Daoy (cell line): Measurements from ENCODE around the gene SLC5A3. TPM values are rescaled to one million over a fixed set of nuclear protein-coding genes. Genes with fewer than 3 reads are reported as not detected.

Source experiments
- DNase-seq: peaks from one replicate; pipeline ENCODE4 v3.0.0-alpha.2; 2015; ENCODE audit warnings: low read depth
- total RNA-seq: library from RNA; depleted of rRNA; stranded (reverse); fragments of >200 nt; shearing (Covaris generic); gene quantifications from 2 replicates; pipeline ENCODE4 v1.2.3, GENCODE V29; 2014; rRNA removed

The SLC5A3 gene
- total RNA-seq, result 9.8 and 11.3 TPM in 2 replicates

DNA sequence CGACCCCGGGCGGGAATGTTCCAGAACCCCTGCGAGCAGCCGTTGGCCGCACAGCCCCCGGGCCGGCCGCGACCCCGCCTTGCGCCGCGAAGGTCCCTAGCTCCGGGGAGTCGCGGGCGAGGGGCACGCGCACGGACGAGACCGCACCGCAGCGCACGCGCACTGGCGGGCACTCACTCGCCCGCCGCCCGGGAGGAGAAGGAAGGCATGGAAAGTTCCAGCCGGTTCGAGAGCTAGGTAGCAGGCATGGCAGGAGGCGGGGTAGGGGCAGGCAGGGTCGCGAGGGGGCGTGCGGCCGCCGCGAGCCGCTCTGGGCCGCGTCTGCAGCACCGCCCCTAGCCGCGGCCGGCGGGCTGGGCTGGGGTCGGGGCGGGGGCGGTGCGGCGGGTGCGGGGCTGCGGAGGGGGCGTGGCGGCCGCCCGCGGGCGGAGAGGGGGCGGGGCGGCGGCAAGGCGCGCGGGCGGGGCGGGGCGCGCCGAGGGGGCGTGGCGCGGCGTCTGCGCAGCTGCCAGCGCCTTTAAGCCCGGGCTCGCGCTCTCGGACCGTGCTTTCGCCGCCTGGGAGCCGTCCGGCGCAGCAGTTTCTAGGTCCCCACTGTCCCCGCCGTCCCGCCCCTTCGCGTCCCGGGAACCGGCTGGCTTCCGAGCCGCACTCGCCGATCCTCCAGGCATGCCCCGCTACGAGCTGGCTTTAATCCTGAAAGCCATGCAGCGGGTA, at the start of gene SLC5A3, which contains the start of gene MRPS6:
Gene SLC5A3 (plus strand): TSS at position 547 of the 717 bp plus-strand sequence. CDS start 21,621 bp downstream, outside the sequence.
Gene MRPS6 (plus strand): TSS at position 547 of the 717 bp plus-strand sequence. CDS start 123 bp downstream, at position 670.
- peak; percentile 92 for DNase-seq

DNA sequence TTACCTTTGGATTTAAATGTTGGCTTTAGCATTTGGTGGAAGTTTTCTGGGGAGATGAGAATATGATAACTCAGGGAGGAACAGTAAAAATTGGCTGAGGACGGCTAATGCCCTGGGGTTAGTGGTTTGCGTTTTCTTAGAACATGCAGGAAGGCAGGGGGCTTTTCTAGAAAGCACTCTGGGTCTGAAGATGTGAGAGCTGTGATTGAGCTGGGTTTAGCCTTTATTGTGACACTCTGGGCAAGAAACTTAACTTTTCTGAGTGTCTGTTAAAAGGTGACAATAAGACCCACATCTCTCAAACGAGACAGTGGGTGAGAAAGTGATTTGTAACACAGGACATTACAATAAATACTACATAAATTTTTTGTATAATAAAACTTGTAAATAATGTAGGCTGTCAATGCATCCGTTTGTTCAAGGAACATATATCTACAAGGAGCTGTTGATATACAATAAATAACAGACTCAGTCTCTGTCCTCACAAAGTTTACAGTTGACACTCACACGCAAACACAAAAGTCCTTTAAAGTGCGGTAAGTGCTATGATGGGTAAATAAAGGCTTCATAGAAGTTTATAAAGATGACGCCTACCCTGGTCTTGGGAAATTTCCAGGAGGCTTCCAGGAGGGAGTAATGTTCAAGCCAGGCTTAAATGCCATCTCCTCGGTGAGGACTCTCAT, 49.5 kb upstream of the SLC5A3 start:
- DNase-seq, result no peak

GRCh38 chr21:34024374-34024693, 49.0 kb upstream of the SLC5A3 start:
- no peak for DNase-seq

GRCh38 chr21:34027721-34028461, 45.5 kb upstream of the SLC5A3 start:
- no peak for DNase-seq

- DNase-seq, result peak; percentile 78
Observed at GRCh38 chr21:34029743-34030528, 43.4 kb upstream of the SLC5A3 start.

DNA sequence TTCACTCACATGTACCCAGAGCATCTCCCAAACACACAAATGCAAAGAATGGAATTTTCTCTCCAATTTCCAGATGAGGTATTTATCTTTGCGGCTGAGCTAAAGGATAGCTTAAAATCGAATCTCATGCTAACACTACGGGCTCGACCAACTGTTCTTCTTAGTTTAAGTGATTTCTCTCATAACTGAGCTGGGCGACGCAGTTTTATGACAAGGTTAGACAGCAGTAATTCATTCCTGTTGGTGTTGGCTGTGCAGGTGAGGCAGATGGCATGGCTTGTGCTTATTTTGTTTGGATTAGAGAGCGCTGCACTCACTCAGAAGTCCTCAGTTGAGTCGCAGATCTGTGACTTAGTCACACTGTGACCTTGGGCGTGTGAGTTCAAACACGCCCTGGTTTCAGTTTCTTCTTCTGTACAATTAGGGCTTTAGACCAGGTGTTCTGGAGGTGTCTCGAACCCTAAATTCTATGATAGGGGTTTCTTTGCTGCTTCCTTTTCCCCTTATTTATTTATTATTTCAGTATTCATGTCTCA, 41.5 kb upstream of the SLC5A3 start:
- no peak for DNase-seq

- DNase-seq, result no peak
Observed at GRCh38 chr21:34034369-34035014, 38.9 kb upstream of the SLC5A3 start.

GRCh38 chr21:34035619-34036354, 37.6 kb upstream of the SLC5A3 start:
- DNase-seq, result peak; percentile 24

DNA sequence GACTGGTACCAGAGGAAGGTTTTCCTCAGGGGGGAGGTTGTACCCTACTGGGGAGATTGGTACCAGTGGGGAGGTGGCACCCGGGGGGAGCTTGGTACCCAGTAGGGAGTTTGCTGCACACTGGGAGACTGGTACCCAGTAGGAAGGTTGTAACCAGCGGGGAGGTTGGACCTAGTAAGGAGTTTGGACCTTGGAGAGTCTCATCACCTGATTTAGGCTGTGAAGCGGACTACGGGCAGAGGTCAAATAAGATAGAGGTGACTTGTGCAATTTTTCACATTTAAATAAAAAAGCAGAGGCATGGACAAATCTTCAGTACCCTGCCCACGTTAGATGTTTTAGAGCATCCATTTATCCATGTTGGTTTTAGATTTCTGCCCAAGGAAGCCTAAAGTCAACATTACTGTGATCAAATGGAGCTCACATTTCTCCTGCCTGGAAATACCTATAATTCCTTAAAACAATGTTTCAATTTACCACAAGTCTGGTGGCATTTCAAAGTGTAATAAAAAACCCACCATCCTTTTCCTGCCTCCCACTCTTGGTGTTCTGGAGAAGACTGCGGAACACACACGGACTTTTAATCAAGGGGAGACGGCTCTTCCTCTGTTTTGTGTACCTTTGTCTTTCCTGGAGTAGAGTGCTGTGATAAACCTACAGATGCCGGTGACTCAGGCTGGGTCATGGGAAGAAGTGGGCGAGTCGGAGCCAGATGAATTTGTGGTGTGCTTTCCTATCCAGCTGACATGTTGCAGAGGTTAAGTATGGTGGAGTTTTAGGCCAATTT, 36.2 kb upstream of the SLC5A3 start:
- DNase-seq, result peak; percentile 90

DNA sequence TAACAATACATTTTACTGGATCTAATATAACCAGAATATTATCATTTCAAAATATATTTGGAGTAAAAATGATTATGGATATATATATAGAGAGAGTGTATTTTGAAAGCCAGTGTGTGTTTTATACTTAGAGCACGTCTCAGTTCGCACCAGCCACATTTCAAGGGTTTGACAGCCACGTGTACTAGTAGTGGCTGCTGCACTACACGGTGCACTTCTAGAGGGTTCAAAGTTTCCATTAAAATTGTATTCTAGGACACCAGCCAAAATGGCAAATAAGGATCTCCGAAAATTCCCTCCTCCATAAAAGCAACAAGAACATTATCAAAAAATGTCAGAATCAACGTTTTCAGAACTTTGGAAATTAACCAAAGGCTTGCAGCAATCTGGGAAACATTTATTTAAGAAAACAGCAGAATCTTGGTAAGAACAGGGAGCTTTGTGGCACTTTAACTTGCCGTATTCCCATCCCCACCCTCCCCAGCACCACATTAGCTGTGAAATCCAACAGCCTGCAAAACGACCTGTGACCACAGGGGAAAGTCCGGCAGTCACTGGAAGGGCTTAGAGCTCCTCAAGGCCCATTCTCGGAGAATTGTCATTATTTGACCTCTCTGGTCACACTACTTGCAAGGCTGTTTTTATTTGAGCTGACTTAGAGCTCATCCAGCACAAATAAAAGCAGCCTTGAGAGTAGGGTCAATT, 33.5 kb upstream of the SLC5A3 start:
- no peak for DNase-seq

DNA sequence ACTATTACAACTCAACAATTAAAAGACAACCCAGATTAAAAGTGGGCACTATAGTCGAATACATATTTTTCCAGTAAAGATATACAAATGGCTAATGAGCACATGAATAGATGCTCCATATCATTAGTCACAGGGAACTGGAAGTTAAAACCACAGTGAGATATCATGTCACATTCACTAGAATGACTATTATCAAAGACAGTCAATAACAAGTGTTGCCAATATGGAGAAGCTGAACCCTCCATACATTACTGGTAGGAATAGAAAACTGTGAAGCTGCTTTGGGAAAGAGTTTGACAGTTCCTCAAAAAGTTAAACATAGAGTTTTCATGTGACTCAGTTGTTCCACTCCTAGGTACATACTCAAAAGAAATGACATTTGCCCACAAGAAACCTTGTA, 30.6 kb upstream of the SLC5A3 start:
- no peak for DNase-seq

DNA sequence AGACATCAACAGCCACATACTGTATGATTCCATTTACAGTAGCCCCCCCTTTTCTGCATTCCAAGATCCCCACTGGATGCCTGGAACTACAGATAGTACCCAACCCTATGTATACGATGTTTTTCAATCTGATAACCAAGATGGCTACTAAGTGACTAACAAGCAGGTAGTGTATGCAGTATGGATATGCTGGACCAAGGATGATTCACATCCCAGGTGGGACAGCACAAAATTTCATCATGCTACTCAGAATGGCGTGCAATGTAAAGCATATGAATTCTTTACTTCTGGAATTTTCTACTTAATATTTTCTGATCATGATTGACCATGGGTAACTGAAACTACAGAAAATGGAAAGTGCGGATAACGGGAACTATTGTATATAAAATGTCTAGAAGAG, 30.0 kb upstream of the SLC5A3 start:
- DNase-seq, result no peak

DNA sequence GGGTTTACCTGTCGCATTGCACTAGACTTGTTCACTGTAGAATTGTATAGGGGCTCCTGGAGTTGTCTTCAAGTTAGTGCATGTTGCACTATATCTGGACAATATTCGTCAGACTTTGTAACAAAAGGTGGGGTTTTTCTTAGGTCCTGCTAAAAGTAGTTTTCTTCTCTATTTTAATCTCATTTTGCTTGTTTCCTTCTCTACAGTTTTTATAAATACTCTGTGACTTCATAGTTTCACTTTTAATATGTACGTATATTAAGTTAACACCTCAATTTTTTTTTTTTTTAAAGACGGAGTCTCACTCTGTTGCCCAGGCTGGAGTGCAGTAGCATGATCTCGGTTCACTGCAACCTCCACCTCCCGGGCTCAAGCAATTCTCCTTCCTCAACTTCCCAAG, 26.5 kb upstream of the SLC5A3 start:
- DNase-seq, result no peak

DNA sequence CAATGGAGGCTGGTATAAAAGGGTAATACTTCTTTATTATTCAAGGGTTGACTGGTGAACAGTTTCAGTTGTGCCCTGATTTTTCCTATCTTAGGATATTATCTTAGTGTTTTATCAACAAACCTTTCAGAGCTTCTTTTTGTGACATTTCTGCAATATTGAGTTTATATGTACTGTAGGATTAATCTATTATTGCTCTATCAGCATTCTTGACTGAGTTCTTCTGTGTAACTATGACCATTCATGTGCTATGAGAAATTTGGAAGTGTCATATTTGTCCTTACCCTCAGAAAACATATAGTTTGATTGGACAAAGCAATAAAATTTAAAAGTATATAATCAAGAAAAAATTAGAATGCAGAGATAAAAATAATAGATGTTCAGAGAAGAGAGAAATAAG, 25.5 kb upstream of the SLC5A3 start:
- DNase-seq, result no peak

- DNase-seq, result no peak
Observed at GRCh38 chr21:34052171-34052570, 21.2 kb upstream of the SLC5A3 start.

GRCh38 chr21:34054259-34054658, 19.1 kb upstream of the SLC5A3 start:
- no peak for DNase-seq

GRCh38 chr21:34055615-34056014, 17.8 kb upstream of the SLC5A3 start:
- DNase-seq, result no peak

DNA sequence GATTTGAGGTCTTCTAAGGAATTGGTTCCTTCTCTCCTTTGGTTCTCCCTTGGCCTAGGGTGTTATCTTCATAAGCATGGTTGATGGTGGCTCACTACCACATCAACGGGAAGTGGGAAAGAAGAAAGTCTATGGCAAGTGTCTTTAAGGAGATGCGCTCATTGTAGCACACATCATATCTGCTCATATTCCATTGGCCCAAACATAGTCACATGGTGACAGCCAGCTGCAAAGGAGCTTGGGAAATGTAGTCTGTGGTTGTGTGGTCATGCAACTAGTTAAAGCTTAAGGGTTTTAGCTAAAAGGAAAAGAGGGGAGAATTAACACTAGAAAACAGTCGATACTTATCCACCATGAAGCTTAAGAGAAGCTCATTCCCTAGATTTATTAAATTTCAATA, 11.4 kb upstream of the SLC5A3 start:
- peak; percentile 32 for DNase-seq

GRCh38 chr21:34065027-34065426, 8.4 kb upstream of the SLC5A3 start:
- no peak for DNase-seq
